GM23338 (cell line): ENCODE results near the gene CNTRL. TPM values are rescaled to one million over a fixed set of nuclear protein-coding genes. Genes with fewer than 3 reads are reported as not detected.

Source experiments
- ATAC-seq: fragments of 200-7000 bp; cut with Tn5 transposase; 3 replicates; pipeline ENCODE4 v1.9.1; 2020
- DNase-seq: peaks from one replicate; pipeline ENCODE4 v3.0.0-alpha.2; 2015; ENCODE audit warnings: low spot score
- H2AFZ ChIP-seq: fragments of 200-600 bp; sonication (generic); 2 replicates; pipeline ENCODE4 v1.8.0; 2016; ENCODE audit warnings: antibody characterized with exemption, mild to moderate bottlenecking, moderate library complexity
- H3F3A ChIP-seq: fragments of 200-600 bp; sonication (generic); replicated peaks from 2 replicates; pipeline ENCODE4 v1.8.0; 2017; ENCODE audit warnings: antibody characterized with exemption, mixed run types, low read depth
- H3K27ac ChIP-seq: fragments of 200-600 bp; sonication (generic); 2 replicates; pipeline ENCODE4 v1.6.1; 2016; ENCODE audit warnings: low read depth
- H3K27me3 ChIP-seq: fragments of 200-600 bp; sonication (generic); 2 replicates; pipeline ENCODE4 v1.8.0; 2016; ENCODE audit warnings: mild to moderate bottlenecking, mixed run types, moderate library complexity; ENCODE audit not compliant: insufficient read depth
- H3K36me3 ChIP-seq: fragments of 200-600 bp; sonication (generic); 2 replicates; pipeline ENCODE4 v1.8.0; 2016; ENCODE audit warnings: mild to moderate bottlenecking; ENCODE audit not compliant: insufficient read depth
- H3K4me1 ChIP-seq: fragments of 200-600 bp; sonication (generic); 2 replicates; pipeline ENCODE4 v1.8.0; 2016; ENCODE audit warnings: mild to moderate bottlenecking, moderate library complexity; ENCODE audit not compliant: insufficient read depth
- H3K4me2 ChIP-seq: fragments of 200-600 bp; sonication (generic); 2 replicates; pipeline ENCODE4 v1.7.1; 2017; ENCODE audit warnings: mixed run types
- H3K4me3 ChIP-seq: fragments of 200-600 bp; sonication (generic); 2 replicates; pipeline ENCODE4 v1.6.1; 2016; ENCODE audit warnings: mixed run types
- H3K79me2 ChIP-seq: fragments of 200-600 bp; sonication (generic); replicated peaks from 2 replicates; pipeline ENCODE4 v1.8.0; 2017; ENCODE audit warnings: mild to moderate bottlenecking; ENCODE audit not compliant: insufficient read depth
- H3K9me2 ChIP-seq: fragments of 200-600 bp; sonication (generic); 2 replicates; pipeline ENCODE4 v1.8.0; 2017; ENCODE audit not compliant: insufficient read depth
- H4K20me1 ChIP-seq: fragments of 200-600 bp; sonication (generic); replicated peaks from 2 replicates; pipeline ENCODE4 v1.8.0; 2017; ENCODE audit warnings: mild to moderate bottlenecking; ENCODE audit not compliant: insufficient read depth
- H3K27ac Mint-ChIP-seq: 2 replicates; pipeline ENCODE4 v1.8.0; 2020; ENCODE audit warnings: inconsistent platforms, mild to moderate bottlenecking, moderate library complexity, mixed read lengths
- H3K27me3 Mint-ChIP-seq: 3 replicates; pipeline ENCODE4 v1.8.0; 2022; ENCODE audit warnings: low read depth, mild to moderate bottlenecking, moderate library complexity, mixed read lengths, inconsistent platforms; ENCODE audit not compliant: insufficient read depth, poor library complexity
- H3K36me3 Mint-ChIP-seq: 3 replicates; pipeline ENCODE4 v1.8.0; 2021; ENCODE audit warnings: low read depth, mild to moderate bottlenecking, inconsistent platforms, moderate library complexity, mixed read lengths
- H3K4me1 Mint-ChIP-seq: 3 replicates; pipeline ENCODE4 v1.8.0; 2020; ENCODE audit warnings: mild to moderate bottlenecking, inconsistent platforms, mixed read lengths
- H3K4me3 Mint-ChIP-seq: 3 replicates; pipeline ENCODE4 v1.8.0; 2021; ENCODE audit warnings: moderate library complexity, mild to moderate bottlenecking, inconsistent platforms, mixed read lengths
- H3K9me3 Mint-ChIP-seq: 3 replicates; pipeline ENCODE4 v1.8.0; 2020; ENCODE audit warnings: moderate library complexity, mild to moderate bottlenecking, inconsistent platforms, mixed read lengths
- CREB1 ChIP-seq: fragments of 250-450 bp; sonication (Bioruptor Pico); IDR thresholded peaks from 2 replicates; pipeline ENCODE4 v1.5.0; 2020; ENCODE audit warnings: low read depth, mild to moderate bottlenecking, moderate library complexity
- CTCF ChIP-seq, 2 experiments: fragments of 200-600 bp in 1 of 2; sonication (generic) in 1 of 2; conservative IDR thresholded peaks; 2 replicates each; pipeline versions ENCODE4 v1.5.1 to v1.6.1; 2016 to 2017; ENCODE audit warnings: antibody characterized with exemption in 2 of 2, low read depth in 2 of 2, mild to moderate bottlenecking in 2 of 2, moderate library complexity in 1 of 2
- ETS1 ChIP-seq: IDR thresholded peaks from 2 replicates; pipeline ENCODE4 v1.6.1; 2016; ENCODE audit warnings: antibody characterized with exemption
- EZH2phosphoT487 ChIP-seq: fragments of 200-600 bp; sonication (generic); IDR thresholded peaks from one replicate; pipeline ENCODE4 v1.8.1; 2018; ENCODE audit warnings: antibody characterized with exemption; ENCODE audit not compliant: unreplicated experiment
- NANOG ChIP-seq: IDR thresholded peaks from 2 replicates; pipeline ENCODE4 v1.6.1; 2016; ENCODE audit warnings: antibody characterized with exemption, borderline replicate concordance
- POLR2AphosphoS5 ChIP-seq: IDR thresholded peaks from 2 replicates; pipeline ENCODE4 v1.6.1; 2016; ENCODE audit warnings: antibody characterized with exemption, low read depth
- REST ChIP-seq: IDR thresholded peaks from one replicate; pipeline ENCODE4 v1.6.1; 2018; ENCODE audit warnings: antibody characterized with exemption; ENCODE audit not compliant: unreplicated experiment
- STAT1 ChIP-seq: IDR thresholded peaks from one replicate; pipeline ENCODE4 v1.6.1; 2016; ENCODE audit warnings: antibody characterized with exemption; ENCODE audit not compliant: unreplicated experiment
- ZNF331 ChIP-seq: fragments of 250-450 bp; sonication (Bioruptor Pico); IDR thresholded peaks from 2 replicates; pipeline ENCODE4 v1.5.0; 2020; ENCODE audit warnings: low read depth, mild to moderate bottlenecking, moderate library complexity
- ZNF462 ChIP-seq: fragments of 250-450 bp; sonication (Bioruptor Pico); IDR thresholded peaks from 2 replicates; pipeline ENCODE4 v1.5.0; 2020; ENCODE audit warnings: mild to moderate bottlenecking, moderate library complexity
- polyA plus RNA-seq: library from polyadenylated mRNA; unstranded; fragments of >200 nt; fragmentation: Nextera tagmentation; extraction: Ambion mirVana; gene quantifications from 2 replicates; pipeline ENCODE4 v1.2.1, GENCODE V29; 2016
- total RNA-seq: library from RNA; depleted of rRNA; stranded (reverse); fragments of >200 nt; shearing (Covaris generic); gene quantifications from 2 replicates; pipeline ENCODE4 v1.2.3, GENCODE V29; 2014

Gene CNTRL
- total and polyA plus RNA-seq, 2 experiments from 2014 or later, result 9.2 to 11.7 TPM

GRCh38 chr9:121150188-121150587 is 75.4 kb downstream of the CNTRL start:
- no peak overlapping the region for H2AFZ ChIP-seq
- no peaks in the 10 kb centered on the region for H3F3A ChIP-seq
- H3K9me2 ChIP-seq, result no peaks in the 10 kb centered on the region
- no peaks in the 10 kb centered on the region for H3K27me3 Mint-ChIP-seq
- no peak overlapping the region for H3K27ac ChIP-seq
- ATAC-seq (peak; percentile 84), DNase-seq (no peak)
- H3K4me1 ChIP-seq, result no peaks in the 10 kb centered on the region
- no peaks in the 10 kb centered on the region for H3K9me3 Mint-ChIP-seq
- H3K36me3 Mint-ChIP-seq, result peaks cover 15% of the 10 kb centered on the region; the same call in 2 of the 3 replicates
- no peaks in the 10 kb centered on the region for H3K36me3 ChIP-seq
- no peaks in the 10 kb centered on the region for H3K27me3 ChIP-seq
- H3K4me1 Mint-ChIP-seq, result peaks cover 15% of the 10 kb centered on the region
- no peak overlapping the region for H3K4me2 ChIP-seq
- no peaks in the 10 kb centered on the region for H3K79me2 ChIP-seq
- no peak for TF ChIP-seq CTCF (conservative IDR thresholded peaks at IDR 0.05; ENCODE audit: low read depth in 2 of 2)
- no peak for TF ChIP-seq CREB1
- no peak for TF ChIP-seq NANOG
- no peak overlapping the region for H3K27ac Mint-ChIP-seq
- no peak overlapping the region for H3K4me3 ChIP-seq
- H3K4me3 Mint-ChIP-seq, result no peak overlapping the region
- no peaks in the 10 kb centered on the region for H4K20me1 ChIP-seq

GRCh38 chr9:121153642-121154041 is 78.9 kb downstream of the CNTRL start:
- H3K36me3 ChIP-seq, result no peaks in the 10 kb centered on the region
- no peak overlapping the region for H3K4me3 Mint-ChIP-seq
- TF ChIP-seq STAT1 (no peak), ZNF462 (CRISPR knock-in tag) (no peak), NANOG (no peak), CREB1 (no peak), POLR2AphosphoS5 (no peak), ETS1 (no peak), ZNF331 (no peak), REST (no peak), EZH2phosphoT487 (no peak)

More at GRCh38 chr9:121153642-121154041, 78.9 kb downstream of the CNTRL start:
- no peaks in the 10 kb centered on the region for H3F3A ChIP-seq
- H3K36me3 Mint-ChIP-seq, result peaks cover 13% of the 10 kb centered on the region; the same call in 2 of the 3 replicates
- peaks cover 13% of the 10 kb centered on the region for H3K4me1 Mint-ChIP-seq
- no peak for DNase-seq
- no peaks in the 10 kb centered on the region for H4K20me1 ChIP-seq
- no peaks in the 10 kb centered on the region for H3K27me3 Mint-ChIP-seq
- no peaks in the 10 kb centered on the region for H3K4me1 ChIP-seq
- H3K27ac Mint-ChIP-seq, result no peak overlapping the region
- H3K4me2 ChIP-seq, result no peak overlapping the region
- H3K9me3 Mint-ChIP-seq, result no peaks in the 10 kb centered on the region
- H3K27ac ChIP-seq, result no peak overlapping the region
- no peaks in the 10 kb centered on the region for H3K27me3 ChIP-seq
- no peaks in the 10 kb centered on the region for H3K9me2 ChIP-seq
- no peaks in the 10 kb centered on the region for H3K79me2 ChIP-seq
- no peak overlapping the region for H2AFZ ChIP-seq
- ATAC-seq, result no peak
- H3K4me3 ChIP-seq, result no peak overlapping the region
